AG04449 (cell line): Measurements from ENCODE around the gene USP3.

ENCODE experiments used
- CTCF ChIA-PET: fragments of 350-600 bp; formaldehyde crosslinking; extraction: SDS; loops from one replicate; lab custom pipeline; 2021; ENCODE audit warnings: antibody characterized with exemption; lab: Yijun Ruan, JAX
- POLR2A ChIA-PET: fragments of 400-600, 350-600 bp; formaldehyde crosslinking; extraction: SDS; loops from one replicate; lab custom pipeline; 2020; ENCODE audit warnings: antibody characterized with exemption, inconsistent platforms; lab: Yijun Ruan, JAX
- DNase-seq: peaks from one replicate; pipeline ENCODE4 v3.0.0-alpha.2; 2010; ENCODE audit warnings: low read depth, low spot score
- H3K4me3 ChIP-seq: 2 replicates; pipeline ENCODE4 v1.5.1; 2011; ENCODE audit warnings: low read depth, mild to moderate bottlenecking, control low read depth, low read length
- CTCF ChIP-seq: IDR thresholded peaks from one replicate; pipeline ENCODE4 v1.5.1; 2011; ENCODE audit warnings: mild to moderate bottlenecking, moderate library complexity, low read length, control low read depth, inconsistent platforms; ENCODE audit not compliant: insufficient read depth; ENCODE audit errors: missing control alignments

Gene USP3

DNA sequence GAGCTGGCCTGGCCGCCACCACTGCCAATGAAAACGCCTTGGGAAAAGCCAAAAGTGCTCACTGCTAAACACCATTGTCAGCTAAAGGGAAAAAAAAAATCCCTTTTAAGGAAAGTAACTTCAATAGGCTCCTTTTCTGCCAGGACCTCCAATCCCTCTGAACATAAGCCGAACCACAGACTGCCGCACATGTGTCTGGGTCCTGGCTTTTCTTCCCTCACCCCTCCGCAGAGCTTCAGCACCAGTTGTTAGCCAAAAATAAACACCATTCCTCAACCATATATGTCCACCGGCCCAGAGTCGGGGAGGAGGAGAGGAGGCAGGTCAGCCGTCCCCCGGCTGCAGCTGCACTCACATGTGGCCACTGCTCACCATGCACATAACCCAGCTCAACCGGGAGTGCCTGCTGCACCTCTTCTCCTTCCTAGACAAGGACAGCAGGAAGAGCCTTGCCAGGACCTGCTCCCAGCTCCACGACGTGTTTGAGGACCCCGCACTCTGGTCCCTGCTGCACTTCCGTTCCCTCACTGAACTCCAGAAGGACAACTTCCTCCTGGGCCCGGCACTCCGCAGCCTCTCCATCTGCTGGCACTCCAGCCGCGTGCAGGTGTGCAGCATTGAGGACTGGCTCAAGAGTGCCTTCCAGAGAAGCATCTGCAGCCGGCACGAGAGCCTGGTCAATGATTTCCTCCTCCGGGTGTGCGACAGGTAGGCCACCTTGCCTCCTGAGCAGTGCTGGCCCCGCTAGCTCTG, 92.8 kb downstream of the USP3 start, which contains the start of gene FBXL22:
Gene FBXL22 (plus strand): TSS at position 350 of the 753 bp plus-strand sequence. CDS start 6 bp downstream, at position 356.
- no peak for TF ChIP-seq CTCF
- ChIA-PET POLR2A (interaction anchor here (0.6 to 1.4 kb wide), 3 partner anchors 28 to 408 kb away, joined by 3 to 4 read pairs (median 3); no protein-coding TSS in a partner anchor), CTCF (interaction anchor here (0.6 to 6.9 kb wide), 7 partner anchors 9 to 130 kb away, joined by 3 to 66 read pairs (median 4); no protein-coding TSS in a partner anchor)

DNA sequence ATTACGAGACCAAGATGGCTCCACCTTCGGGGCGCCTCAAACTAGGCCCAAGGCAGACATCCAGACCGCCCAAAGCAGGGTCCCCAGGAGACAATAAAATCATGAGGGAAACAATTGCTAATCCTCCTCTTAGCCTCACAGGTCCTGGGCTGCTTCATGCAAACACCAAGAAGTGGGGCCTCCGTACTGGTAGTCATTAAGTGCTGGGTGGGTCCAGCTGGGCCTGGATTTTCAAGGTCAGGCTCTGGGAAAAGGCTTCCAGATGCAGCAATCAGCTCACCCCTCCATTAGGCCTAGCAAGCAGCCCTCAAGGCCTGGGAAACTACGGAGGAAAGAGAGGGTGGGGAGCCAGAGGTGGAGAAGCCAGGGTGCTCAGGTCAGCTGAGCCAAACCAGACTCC, 93.4 kb downstream of the USP3 start:
- no peak for TF ChIP-seq CTCF
- peak overlapping the region; percentile 36 for H3K4me3 ChIP-seq
- CTCF ChIA-PET, result interaction anchor here (1.2 to 6.9 kb wide), 10 partner anchors 10 to 308 kb away, joined by 4 to 66 read pairs (median 8); no protein-coding TSS in a partner anchor
- no peak for DNase-seq
- POLR2A ChIA-PET, result interaction anchor here (1.4 kb wide), 1 partner anchor 88 kb away, joined by 4 read pairs; no protein-coding TSS in a partner anchor

More for the DNA sequence above, 92.8 kb downstream of the USP3 start, which contains the start of gene FBXL22:
- DNase-seq, result peak; percentile 40
- H3K4me3 ChIP-seq, result peak within 1 kb of the TSS; percentile 36

DNA sequence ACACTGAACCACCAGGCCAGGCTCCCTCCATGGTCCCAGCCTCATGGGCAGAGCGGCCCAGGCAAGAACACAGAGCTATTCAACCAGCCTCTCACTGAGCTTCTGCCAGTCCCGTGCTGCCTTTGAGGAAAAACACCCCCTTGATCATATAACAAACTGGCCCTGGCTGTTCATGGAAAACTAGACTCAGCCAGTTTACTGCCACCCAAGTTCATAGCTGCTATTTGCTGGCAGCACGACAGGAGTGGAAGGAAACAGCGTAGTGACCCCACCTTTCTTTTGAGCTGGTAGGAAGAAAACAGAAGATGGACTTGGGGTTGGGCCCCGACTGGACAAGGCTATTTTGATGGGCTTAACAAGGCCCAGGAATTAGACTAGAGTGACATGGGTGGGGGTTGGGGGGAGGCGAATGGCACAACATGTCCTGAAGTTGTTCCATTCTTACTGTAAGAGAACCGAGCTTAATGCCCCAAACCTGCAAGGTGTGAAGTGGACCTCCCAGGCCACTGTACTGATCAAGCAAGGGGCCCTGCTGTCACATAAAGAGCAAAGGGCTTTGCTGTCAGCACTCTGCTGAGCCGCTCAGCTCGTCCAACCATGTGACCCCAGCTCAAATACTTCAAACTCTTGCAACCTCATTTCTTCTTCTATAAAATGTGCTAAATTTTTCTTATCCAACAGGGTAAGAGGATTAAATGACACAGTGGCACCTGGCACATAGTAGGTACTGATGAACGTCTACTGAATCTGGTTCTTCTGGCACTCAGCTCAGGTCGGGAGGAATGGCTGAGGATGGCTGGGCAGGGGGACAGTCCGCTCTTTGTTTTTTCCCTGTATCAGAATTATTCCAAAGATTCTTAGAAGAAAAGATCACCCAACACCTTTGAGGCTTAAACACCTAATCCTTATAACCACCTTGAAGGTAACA, 94.3 kb downstream of the USP3 start:
- CTCF ChIA-PET, result interaction anchor here (1.0 to 6.9 kb wide), 18 partner anchors 11 to 309 kb away, joined by 3 to 66 read pairs (median 4); no protein-coding TSS in a partner anchor
- no peak overlapping the region; the same call in 1 of the 2 replicates for H3K4me3 ChIP-seq
- POLR2A ChIA-PET, result no interaction called here
- TF ChIP-seq CTCF, result no peak
- no peak for DNase-seq

- DNase-seq, result no peak
- ChIA-PET CTCF (interaction anchor here (1.0 to 6.9 kb wide), 21 partner anchors 9 to 310 kb away, joined by 3 to 66 read pairs (median 4); no protein-coding TSS in a partner anchor), POLR2A (no interaction called here)
- H3K4me3 ChIP-seq, result peak overlapping the region; percentile 59
- peak; percentile 50 for TF ChIP-seq CTCF
Measured at GRCh38 chr15:63599401-63600000, 95.1 kb downstream of the USP3 start.

GRCh38 chr15:63600001-63600615, 95.7 kb downstream of the USP3 start:
- CTCF ChIA-PET, result interaction anchor here (0.9 to 6.9 kb wide), 16 partner anchors 10 to 134 kb away, joined by 3 to 66 read pairs (median 4); no protein-coding TSS in a partner anchor
- H3K4me3 ChIP-seq, result peak overlapping the region; percentile 59
- DNase-seq, result no peak
- POLR2A ChIA-PET, result interaction anchor here (1.1 kb wide), 1 partner anchor 18 kb away, joined by 3 read pairs; no protein-coding TSS in a partner anchor
- no peak for TF ChIP-seq CTCF
